HG03521 (cell line): ENCODE data around the gene PIAS1.
"Not testable (repeated sequence)": the region's sequence is repeated elsewhere in the genome, so short reads cannot be mapped to it uniquely, and the experiment has no call there.

Source experiments
- ATAC-seq: cut with Tn5 transposase; IDR thresholded peaks from one replicate; pipeline ENCODE4 v1.9.1; 2021; ENCODE audit warnings: mild to moderate bottlenecking, moderate library complexity; ENCODE audit not compliant: unreplicated experiment

The PIAS1 gene

DNA sequence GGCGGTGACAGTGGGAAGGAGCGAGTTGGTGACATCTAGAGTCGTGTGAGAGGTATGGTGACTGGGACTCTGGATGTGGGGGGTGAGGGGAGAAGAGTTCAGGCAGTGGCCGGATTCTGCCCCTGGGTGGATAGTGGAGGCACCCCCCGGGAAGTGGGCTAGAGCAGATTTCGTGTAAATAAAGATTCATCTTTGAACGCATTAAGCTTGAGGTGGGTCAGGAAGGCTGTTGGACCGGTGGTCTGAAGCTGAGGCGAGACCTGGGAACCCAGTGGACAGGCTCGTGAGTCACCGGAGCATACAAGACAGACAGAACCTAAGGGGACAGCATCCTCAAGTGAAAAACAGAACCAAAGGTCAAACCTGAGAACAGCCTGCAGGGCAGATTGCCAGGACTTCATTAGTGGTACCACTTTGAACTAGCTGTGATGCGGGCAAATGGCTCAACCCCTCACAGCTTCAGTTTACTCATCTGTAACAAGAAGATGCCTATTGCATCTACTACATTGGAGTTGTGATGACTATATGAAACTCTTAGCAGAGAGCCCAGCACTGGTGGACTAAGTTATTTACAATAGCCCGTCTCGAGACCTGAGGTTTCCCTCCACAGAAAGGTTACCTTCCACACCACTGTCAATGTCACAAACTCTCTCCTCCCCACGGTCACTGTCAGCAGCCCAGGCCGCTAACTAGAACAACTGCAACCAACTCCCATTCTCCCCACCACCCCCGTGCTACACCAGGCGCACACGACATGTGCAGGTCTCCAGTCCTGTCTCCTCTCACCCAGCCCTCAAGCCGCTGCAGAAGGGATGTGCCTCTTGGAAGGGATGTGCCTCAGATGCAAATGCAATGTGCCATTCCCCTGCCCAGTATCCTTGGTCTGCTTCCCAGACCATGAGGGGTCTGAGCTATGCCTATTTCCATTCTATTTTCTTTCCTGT, 176.3 kb downstream of the PIAS1 start:
- no peak for ATAC-seq

DNA sequence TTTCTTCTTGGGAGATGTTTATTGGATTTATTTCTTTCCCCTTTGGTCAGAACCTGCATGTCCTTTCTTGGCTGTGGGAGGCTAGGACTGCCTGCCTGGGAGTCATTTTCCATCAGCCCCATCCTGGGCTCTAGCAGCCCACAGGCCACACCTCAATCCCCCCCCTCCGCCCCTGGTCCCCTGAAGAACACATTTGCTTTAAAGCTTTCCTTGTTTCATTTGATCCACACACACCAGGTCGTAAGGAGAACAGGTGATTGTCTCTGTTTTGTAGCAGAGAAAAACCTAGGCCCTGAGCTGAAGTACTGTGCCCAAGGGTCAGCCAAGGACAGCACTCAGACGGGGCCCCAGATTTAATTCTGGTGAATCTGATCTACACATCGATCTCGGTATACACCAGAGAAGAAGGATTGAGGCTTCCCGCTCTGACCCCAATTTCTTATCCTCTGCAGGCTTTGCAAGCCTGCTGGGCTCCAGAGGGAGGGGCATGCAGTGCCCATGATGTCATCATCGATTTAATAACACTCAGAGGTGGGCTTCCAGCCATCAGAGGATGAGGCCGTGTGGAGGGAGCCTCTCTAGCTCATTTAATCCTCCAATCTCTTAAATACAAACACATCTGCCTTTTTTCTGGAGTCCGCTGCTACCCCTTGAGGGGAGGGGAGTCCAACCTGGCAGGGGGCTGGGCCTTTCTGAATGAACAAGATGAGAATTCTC, 177.1 kb downstream of the PIAS1 start:
- no peak for ATAC-seq

GRCh38 chr15:68232449-68232848, 178.3 kb downstream of the PIAS1 start:
- ATAC-seq = no peak

GRCh38 chr15:68232937-68233336, 178.8 kb downstream of the PIAS1 start:
- no peak for ATAC-seq

GRCh38 chr15:68234060-68234459, 179.9 kb downstream of the PIAS1 start:
- no peak for ATAC-seq

- ATAC-seq = not testable (repeated sequence)
Measured at GRCh38 chr15:68234520-68234919, 180.4 kb downstream of the PIAS1 start.

DNA sequence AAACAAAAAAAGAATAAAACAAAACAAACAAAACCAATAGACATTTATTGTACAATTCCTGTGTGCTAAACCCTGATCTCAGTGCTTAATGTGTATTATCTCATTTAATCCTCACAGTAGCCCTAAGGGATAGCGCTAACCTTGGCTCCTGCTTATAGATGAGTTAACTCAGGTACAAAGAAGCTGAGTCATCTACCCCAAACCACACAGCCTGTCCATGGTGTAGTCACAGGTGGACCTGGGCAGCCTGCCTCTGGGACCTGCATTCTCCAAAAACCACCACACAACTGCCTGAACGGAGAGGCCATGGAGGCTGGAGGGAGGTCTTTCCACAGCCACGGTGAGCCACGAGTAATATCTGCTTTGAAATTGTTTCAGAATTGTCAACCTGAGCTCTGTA, 180.9 kb downstream of the PIAS1 start:
- ATAC-seq = no peak

GRCh38 chr15:68239025-68239424, 184.9 kb downstream of the PIAS1 start:
- no peak for ATAC-seq

DNA sequence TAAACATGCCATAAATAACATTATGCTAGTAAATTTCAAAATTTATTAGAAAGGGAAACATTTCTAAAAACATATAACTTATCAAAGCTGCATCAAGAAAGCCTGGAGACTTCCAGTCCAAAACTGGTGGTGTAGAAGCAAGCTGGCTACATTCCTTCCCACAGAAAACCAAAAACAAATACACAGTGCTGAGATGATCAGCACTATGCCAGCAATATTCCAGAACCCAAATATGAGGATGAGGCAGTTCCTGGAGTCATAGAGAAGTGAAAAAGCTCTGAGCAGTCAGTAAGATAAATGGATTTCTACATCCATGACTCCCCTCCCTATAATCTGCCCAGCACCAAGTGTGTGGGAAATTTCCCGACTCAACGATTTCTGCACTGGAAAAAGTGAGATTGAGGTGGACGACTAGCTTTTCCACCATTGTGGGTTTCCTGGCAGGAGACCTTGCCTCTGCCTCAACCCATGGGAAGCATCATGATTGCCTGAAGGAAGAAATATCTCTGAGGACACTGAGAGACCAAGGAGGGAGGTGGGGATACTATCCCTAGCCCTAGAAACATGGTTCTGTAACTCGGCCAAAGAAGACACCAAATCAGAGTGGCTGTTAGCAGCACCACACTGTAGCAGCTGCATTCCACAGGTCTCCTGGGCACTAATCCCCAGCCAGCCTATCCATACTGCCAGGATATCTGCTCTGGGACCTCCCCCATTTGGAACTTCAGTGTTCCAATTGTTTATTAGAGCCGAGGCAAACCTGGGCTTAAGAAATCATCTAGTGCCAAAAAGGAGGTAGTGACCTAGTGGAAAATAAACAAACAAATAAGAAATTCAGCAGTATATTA, 187.2 kb downstream of the PIAS1 start:
- no peak for ATAC-seq
